Stimulated activated CD4-positive, alpha-beta T cell treated with anti-CD3 and anti-CD28 coated beads, Interleukin-4, amount 100 ng/mL, for 48 hours (primary cell): ENCODE data around the gene UIMC1.
A peak's percentile ranks its signal among the peaks of the same experiment; 100 is the strongest.
"Not testable (repeated sequence)": the region's sequence is repeated elsewhere in the genome, so short reads cannot be mapped to it uniquely, and the experiment has no call there.

Source experiments
- DNase-seq, 2 donors: peaks; one replicate each; pipeline ENCODE4 v3.0.0-alpha.2; 2020; ENCODE audit warnings: low read depth in 2 of 2

The UIMC1 gene

GRCh38 chr5:177006265-177006972 is at the start of gene UIMC1:
TSS of gene UIMC1 (minus strand) at chr5:177006779. CDS start at chr5:176982615, 24,164 bp downstream.
- DNase-seq, result peak; percentile 89 to 92

GRCh38 chr5:177049285-177049684 is 42.7 kb upstream of the UIMC1 start:
- no peak for DNase-seq

DNA sequence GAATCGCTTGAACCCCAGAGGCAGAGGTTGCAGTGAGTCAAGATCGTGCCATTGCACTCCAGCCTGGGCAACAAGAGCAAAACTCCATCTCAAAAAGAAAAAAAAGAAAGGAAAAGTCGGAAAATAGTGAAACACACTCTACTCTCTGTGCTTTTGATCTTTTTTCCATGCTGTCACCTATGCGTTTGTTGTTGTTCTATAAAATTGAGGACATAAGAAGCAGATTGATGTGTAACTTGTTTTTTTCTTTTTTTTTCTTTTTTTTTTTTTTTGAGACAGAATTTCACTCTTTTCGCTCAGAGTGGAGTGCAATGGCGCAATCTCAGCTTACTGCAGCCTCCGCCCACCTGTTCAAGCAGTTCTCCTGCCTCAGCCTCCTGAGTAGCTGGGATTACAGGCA is 42.0 kb upstream of the UIMC1 start:
- not testable (repeated sequence) for DNase-seq

- no peak for DNase-seq
These were observed 39.1 kb upstream of the UIMC1 start for GRCh38 chr5:177045631-177046030.

GRCh38 chr5:177044641-177045040 is 38.1 kb upstream of the UIMC1 start:
- no peak for DNase-seq

GRCh38 chr5:177043958-177044357 is 37.4 kb upstream of the UIMC1 start:
- DNase-seq, result no peak

GRCh38 chr5:177043114-177043513 is 36.5 kb upstream of the UIMC1 start:
- DNase-seq, result no peak

DNA sequence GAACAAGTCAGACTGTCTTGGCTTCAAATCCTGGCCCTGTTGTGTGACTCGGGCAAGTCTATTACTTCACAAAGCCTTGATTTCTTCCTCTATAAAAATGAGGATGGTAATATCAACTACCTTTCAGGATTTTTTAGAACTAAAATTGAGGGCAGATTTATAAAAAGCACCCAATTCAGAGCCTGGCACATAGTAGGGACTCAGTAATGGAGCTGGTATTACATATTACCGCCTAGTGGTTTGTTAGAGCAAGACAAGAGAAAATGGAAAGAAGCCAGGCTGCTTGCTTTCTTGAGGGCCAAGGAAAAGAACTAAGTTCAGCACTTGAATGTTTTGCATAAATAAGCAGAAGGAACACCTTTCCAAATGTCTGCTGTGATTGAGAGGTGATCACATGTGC is 35.4 kb upstream of the UIMC1 start:
- no peak for DNase-seq

- no peak for DNase-seq
These were observed 34.3 kb upstream of the UIMC1 start for GRCh38 chr5:177040814-177041420.

DNA sequence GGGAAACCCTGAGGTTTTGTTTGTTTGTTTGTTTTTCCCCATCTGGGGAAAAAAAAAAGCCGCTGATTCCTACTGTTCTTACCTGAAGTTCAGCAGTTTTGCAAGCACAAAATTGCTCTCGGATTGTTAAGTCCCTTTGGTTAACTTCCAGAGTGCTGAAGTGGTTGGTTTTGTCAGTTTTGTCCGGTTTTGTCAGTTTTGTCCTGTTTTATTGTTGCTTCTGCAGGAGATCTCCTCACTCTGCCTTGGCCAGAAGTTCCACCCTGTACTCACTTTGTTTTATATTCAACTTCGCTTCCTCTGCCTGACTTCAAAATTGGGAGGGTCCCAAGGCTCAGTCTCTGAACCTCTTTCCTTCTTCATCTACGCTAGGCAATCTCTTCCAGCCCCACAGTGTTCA is 30.3 kb upstream of the UIMC1 start:
- DNase-seq, result no peak

DNA sequence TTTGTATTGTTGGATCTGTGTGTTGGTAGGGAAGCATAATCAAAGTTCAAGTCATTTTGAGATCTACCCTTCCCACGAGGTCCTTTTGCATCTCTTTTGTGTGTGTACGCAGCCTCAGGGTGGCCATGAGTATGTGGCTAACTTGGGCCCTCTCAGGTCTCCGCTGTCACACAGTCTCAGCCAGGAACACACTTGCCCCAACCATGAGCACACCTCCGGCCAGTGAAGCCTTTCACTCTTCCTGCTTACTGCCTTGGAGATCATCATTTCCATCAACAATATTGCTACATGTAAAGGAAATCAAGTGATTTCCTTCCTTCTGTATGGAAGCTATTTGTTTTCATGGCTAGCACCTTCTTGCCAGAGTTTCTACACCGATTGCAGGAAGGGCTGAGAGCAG is 29.9 kb upstream of the UIMC1 start:
- no peak for DNase-seq

GRCh38 chr5:177035976-177036375 is 29.4 kb upstream of the UIMC1 start:
- DNase-seq, result no peak

DNA sequence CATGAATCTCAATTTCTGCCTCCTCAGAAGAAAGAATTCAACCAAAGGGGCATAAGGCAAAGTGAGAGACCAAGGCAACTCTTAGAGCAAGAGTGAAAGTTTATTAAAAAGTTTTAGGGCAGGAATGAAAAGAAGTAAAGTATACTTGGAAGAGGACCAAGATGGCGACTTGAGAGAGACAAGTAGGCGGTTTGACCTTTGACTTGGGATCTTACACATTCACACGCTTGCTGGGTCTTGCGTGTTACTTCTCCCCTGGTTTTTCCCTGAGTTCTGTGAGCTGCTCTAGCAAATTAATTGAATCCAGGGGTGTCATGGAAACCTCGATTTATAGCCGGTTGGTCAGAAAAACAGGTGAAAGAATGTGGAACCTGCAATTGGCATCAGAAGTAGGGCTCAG is 22.9 kb upstream of the UIMC1 start:
- DNase-seq, result no peak

DNA sequence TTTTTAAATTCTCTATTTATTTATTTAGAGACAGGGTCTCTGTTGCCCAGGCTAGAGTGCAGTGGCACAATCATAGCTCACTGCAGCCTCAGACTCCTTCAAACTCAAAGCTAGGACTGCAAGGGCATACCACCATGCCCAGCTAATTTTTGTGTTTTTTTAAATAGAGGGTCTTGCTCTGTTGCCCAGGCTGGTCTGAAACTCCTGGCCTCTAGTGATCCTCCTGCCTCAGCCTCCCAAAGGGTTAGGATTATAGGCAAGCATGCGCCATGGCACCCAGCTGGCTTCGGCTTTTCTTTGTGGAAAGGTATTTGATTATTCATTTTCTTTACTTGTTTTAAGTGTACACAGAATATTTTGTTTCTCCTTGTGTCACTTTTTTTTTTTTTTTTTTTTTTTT is 21.1 kb upstream of the UIMC1 start:
- no peak for DNase-seq

DNA sequence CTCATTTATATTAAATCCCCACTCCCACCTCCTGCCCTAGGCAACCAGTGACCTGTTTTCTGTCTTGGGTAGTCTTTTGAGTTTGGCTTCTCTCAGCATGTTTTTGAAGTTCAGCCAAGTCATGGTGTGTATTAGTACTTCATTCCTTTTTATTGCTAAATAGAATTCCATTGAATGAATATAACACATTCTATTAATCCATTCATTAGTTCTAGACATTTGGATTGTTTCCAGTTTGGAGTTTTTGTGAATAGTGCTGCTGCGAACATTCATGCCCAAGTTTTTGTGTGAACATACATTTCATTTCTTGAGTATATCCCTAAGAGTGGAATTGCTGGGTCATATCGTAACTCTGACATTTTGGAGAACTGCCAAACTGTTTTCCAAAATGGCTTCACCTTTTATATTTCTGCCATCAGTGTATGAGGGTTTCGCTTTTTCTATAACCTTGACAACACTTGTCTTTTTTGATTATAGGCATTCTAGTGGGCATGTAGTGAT is 18.6 kb upstream of the UIMC1 start:
- no peak for DNase-seq

DNA sequence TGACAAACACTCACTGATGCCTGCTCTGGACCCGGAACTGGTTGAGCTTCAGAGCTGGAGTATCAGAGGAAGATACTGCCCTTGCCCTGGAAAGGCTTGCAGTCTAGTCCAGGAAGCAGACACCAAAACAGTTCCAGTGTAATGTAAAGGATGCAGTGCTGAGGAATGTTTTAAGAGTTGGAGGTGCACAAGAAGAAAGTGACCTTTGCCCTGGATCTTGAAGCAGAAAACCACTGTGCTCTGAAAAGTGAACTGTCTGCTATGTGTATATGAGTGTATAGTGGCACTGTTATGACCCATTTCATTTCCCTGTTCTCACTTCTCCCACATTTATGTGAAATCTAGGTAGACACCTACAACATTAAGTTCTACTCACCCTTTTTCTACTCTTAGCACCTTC is 18.0 kb upstream of the UIMC1 start:
- DNase-seq, result no peak

GRCh38 chr5:177023303-177023664 is 16.7 kb upstream of the UIMC1 start:
- peak in 1 of 2 donors; percentile 4 for DNase-seq

DNA sequence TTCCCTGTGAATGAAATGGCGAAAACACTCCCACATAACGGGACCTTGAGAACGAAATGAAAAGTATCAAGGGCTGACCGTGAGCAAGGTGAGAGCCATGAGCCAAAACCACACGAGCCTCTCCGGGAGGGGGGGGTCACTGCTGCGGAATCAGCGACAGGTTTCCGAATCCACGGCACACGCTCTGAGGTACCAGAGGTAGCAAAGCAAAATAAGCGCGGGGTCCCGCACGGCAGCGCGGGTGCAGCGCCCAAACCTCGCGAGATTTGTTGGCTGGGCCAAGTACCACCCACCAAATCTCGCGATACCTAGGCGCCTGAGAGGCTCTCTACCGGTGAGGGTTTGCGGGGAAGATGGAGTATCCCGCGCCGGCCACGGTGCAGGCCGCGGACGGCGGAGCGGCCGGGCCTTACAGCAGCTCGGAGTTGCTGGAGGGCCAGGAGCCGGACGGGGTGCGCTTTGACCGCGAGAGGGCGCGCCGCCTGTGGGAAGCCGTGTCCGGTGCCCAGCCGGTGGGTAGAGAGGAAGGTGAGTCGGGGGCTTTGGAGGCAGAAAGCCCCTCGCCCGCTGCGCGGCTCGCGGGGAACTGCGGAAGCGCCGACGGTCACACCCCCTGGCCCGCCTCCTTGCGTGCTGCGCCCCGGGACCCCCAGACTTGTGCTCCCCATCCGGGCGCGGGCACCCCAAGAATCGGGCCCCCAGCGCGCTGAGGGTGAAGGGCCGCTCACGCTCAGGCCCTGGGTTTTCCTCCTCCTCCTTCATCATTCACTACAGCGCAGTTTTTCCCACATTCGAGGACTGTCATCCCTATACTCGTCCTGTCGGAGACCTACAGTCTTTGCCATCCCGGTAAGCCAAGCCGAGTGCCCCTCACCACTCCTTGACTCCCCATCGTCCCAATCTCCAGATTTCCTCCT is 16.1 kb upstream of the UIMC1 start, which contains the start of gene ZNF346:
Gene ZNF346 (plus strand): TSS at position 311 of the 917 bp plus-strand sequence. CDS start 43 bp downstream, at position 354.
- peak; percentile 90 to 91 for DNase-seq

DNA sequence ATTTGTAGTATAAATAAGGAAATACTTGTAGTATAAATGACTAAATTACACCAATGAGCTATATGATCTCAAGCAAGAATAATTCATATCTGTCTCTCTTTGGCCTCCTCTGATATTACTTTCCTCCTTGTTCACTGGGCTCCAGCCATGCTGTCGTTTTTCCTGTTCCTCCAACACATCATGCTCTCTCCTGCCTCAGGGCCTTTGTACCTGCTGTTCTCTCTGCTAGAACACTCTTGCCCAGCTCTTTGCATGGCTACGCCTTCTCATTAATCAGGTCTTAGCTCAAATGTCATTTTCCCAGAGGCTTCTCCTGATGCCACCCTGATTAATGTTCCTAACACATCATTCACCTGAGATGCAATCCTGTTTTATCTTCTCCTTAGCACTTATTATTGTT is 13.5 kb upstream of the UIMC1 start:
- DNase-seq, result no peak

DNA sequence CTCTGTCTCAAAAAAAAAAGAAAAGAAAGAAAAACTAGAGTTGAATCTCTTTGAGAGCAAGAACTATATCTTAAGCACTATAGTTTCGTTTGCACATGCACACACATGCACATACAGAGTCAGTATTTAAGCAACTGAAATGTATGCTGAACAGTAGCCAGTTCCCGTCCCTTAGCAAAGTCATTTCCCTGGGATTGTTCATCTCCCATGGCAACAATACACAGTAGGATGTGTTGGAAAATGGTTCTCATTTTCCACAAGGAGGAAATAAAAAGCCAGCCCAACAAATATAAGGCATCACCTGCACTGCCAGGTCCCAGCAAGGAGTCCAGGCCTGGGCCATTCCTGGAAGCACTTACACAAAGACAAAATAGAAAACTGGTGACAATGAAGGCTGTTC is 11.8 kb upstream of the UIMC1 start:
- no peak for DNase-seq

- DNase-seq, result no peak
These were observed 8.6 kb upstream of the UIMC1 start for GRCh38 chr5:177015156-177015555.

- DNase-seq, result no peak
These were observed 3.6 kb upstream of the UIMC1 start for GRCh38 chr5:177010153-177010552.
